NCI-H2107 treated with DMSO at 0.1 percent for 48 hours (cell line): Measurements from ENCODE around the gene SYTL4.
"Not testable (repeated sequence)": the region's sequence is repeated elsewhere in the genome, so short reads cannot be mapped to it uniquely, and the experiment has no call there.

Source experiments
- DNase-seq: peaks from one replicate; lab custom pipeline; 2025; ENCODE audit not compliant: unreplicated experiment; lab: John Stamatoyannopoulos, UW

The SYTL4 gene

DNA sequence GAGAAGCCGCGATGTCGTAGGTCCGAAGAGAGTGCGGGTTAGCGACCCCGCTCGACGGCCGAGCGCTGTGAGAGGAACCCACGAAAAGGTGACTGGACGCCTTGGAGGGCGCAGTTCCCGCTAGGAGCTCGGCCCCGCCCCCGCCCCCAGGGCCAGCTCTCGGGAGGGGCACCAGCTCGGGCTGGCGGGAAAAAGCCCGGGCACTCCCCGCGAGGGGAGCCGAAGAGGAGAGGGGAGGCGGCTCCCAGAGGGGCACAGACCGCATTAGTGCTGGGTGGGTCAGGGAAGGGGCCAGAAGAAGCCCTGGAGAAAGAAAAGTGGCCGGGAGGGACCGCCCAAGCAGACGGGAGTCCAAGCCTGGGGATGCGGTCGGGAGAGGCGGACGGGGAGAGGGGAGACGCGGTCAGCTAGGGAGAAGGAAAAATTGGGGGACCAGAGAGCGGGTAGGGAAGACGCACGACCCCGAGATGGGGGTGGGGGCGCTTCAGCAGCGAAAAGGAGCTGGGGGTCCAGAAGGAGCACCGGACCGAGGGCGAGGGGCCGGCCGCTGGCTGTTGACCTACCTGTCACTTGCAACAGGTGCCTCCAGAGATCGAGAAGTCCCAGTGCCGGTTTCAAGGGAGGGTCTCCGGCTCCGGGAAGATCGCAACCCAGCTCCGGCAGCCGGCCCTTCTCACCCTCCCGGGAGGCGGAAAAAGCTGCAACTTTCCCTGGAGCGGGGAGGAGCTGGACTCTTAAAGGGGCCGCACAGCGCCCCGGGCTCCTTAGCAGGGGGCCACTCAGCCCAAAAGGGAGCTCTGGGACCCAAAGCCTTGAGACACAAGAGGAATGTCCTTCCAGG lies at the start of gene SYTL4:
Gene SYTL4, minus strand, starts transcription at position 681 of the 841 bp plus-strand sequence. CDS start 30,084 bp downstream, outside the sequence.
- no peak for DNase-seq

GRCh38 chrX:100769439-100769838 lies 37.5 kb upstream of the SYTL4 start:
- not testable (repeated sequence) for DNase-seq

DNA sequence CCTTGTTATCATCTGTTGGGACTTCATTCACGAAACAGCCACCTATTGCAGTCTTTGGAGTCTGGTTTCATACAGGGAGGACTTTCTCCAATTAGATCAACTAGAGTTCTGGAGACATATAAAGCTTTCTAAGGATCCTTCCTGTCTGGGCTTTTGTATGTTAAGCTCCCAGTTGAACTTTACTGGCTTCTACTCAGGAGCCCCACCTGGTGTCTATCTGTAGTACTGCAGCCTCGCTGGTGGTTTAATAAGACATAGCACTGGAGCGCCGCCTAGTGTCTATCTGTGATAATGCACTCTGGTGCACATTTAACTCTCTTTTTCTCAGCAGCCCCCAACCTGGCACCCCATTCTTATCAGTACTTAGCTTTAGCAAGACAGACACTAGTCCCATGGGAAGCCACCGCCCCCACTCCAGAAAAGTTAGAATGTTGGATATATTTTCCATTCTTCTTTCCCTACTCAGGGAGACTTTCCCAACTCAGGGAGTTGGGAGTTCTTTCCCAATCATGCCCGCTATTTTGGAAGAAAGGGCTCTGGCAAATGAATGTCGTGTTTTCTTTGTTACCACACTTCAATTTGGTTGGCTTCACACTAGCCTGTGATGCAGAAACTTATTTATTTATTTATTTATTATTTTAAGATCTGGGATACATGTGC lies 36.9 kb upstream of the SYTL4 start:
- DNase-seq = peak; percentile 56

DNA sequence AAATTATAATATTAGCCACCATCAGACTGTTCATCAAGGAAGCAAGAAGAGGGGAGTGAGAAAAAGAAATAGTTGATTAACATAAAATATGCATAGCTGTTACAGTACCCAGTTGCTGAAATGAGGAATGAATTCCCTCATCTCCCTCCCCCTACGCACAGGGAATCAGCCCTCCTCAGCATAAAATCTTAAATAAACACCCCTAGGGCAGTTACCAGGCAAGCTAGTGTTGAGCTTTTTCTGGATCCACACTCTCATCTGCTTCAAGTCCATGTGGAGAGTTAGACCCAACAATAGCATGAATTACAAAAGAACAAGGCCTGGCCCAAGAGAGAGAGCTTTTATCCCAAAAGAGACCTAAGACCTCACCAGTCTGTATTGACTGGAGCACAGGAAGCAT lies 19.0 kb upstream of the SYTL4 start:
- no peak for DNase-seq

- no peak for DNase-seq
These were observed 16.2 kb upstream of the SYTL4 start for GRCh38 chrX:100748108-100748507.

- DNase-seq = no peak
These were observed 15.8 kb upstream of the SYTL4 start for GRCh38 chrX:100747703-100748102.

DNA sequence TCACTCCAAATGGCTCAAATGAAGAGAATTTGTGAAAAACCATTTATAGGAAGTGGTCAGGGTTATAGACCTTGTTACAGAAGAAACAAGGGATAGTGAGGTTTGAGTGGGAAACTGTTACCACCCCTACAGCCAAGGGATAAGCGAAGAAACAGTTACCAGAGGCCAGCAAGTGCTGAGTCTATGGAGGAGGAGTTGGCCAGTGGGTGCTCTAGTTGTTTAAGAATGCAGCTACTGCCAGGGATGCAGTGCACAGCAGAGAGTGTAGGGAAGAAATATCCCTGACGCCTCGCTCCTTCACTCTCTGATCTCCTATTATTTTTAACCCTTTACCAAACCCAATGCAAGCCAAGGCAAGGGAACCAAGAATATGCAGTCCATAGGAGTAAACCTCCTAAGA lies 15.2 kb upstream of the SYTL4 start:
- no peak for DNase-seq

GRCh38 chrX:100745806-100746537 lies 14.1 kb upstream of the SYTL4 start:
- no peak for DNase-seq

- no peak for DNase-seq
These were observed 13.3 kb upstream of the SYTL4 start for GRCh38 chrX:100745205-100745604.

DNA sequence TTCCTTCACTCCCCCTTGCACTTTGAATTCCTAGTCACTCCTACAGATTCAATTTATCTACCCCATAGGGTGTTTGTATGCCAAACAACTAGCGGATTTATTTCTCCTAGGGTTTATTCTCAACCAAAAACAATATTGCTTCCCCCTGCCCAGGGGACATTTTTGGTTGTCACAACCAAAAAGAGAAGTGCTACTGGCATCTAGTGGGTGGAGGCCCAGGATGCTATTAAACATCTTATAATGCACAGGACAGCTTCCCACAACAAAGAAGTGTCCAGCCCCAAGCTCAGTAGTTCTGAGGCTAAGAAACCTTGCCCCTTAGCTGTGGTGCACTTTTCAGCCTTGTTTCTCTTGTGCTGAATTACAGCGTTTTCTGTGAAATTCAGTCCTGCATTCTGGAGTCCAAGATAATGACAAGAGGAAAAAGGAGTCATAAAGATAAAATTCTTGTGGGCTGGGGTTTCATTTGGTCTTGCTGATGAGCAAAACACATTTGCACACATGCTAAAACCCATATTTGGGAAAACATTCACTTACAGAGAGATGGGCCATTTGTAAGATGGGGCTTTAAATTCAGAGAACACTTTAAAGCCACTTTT lies 11.2 kb upstream of the SYTL4 start:
- no peak for DNase-seq

GRCh38 chrX:100724006-100724405 lies 7.9 kb downstream of the SYTL4 start:
- not testable (repeated sequence) for DNase-seq

DNA sequence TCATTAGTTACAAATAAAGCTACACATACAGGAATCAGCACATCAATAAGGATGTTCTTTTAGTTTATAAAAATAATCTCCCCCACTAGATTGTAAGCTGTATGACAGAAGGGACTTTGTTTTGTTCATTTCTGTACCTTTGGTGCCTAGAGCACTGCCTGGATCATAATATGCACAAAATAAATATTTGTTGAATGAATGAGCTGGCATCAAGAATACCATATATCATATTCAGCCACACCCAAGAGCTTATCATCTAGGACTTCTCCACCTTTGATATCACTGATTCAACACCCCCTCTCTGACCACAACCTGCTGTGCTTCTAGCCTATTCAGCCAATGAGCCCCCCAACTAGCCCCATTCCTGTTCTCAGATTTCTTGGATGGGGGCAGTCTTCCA lies 10.6 kb downstream of the SYTL4 start:
- DNase-seq = no peak

DNA sequence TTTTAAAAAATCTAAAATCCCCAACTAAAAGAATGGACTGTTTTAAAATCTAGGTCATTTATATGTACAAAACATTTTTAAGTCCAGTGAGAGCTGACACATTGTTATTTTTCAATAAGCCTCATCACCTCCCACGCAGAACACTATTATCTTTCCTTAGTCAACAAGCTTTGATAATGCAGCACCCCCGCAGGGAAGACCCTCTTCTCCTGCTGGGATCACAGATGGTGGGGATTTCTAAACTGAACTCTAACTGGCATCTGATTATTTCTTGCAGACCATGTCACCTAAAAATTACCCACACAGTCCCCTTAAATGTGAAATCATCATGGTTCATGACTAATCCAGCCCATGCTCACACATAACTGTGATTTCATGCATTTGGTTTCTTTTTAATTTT lies 11.6 kb downstream of the SYTL4 start:
- no peak for DNase-seq

- no peak for DNase-seq
These were observed 12.8 kb downstream of the SYTL4 start for GRCh38 chrX:100719139-100719538.

DNA sequence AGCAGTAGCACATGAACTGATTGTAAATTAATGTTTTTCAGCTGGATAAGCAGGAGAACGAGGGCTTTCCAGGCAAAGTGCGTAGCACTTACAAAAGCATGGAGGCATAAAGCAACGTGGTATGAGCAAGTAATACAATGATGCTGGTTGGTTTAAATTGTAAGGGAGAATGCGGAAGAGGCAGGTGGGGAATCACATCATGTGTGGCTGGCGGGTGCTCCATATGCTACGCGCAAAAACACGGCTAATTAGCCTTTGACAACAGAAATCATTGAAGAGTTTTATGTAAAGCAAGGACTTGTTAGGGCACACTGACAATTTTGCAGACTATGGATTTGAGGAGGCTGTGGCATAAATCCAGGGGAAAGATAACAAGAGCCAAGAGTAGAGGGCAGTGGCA lies 14.6 kb downstream of the SYTL4 start:
- peak; percentile 17 for DNase-seq

DNA sequence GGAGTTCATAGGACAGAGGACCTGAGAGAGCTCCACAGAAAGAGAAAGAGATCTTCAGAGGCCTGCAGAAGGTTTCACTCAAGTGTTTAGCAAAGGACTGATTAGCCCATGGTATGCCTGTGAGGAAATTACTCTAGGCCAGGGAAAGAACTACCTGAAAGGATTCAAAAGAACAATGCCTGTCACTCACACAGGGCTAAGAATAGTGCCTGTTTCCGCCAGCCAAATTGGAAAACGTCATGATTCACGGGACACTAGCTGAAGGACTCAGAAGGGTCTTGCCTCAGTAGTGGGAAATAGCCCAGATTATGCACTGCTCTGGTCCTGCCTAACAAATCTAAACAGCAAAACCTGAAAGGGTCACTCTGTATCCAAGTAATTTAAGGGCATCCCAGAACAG lies 21.1 kb downstream of the SYTL4 start:
- no peak for DNase-seq

DNA sequence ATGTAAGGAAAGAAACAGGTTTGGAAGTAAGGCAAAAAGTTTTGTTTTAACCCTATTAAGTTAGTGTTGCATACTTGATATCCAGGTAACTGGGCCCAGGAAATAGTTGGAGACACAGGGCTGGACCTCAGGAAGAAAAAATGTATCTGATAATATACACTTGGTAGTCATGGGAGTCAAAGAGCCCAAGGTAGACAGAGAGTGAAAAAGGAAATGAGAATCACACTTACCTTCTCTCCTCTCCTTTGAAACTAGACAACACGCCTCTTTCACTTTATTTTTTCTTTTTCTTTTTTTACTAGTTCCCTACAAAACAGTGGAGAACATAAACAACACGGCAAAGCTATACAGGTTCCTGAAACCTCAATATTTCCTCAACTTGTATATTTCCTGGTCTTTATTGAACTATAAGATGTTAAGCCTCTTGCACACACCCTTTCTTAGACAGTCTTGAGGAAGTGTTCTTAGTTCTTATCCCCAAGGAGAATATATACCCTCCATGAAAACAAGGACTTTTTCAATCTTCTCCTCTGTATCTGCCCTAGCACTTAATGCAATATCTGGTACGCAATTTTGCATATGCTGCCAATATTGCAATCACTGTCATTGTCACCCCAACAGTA lies 27.2 kb downstream of the SYTL4 start:
- DNase-seq = no peak

- DNase-seq = no peak
These were observed 31.1 kb downstream of the SYTL4 start for GRCh38 chrX:100700809-100701208.

DNA sequence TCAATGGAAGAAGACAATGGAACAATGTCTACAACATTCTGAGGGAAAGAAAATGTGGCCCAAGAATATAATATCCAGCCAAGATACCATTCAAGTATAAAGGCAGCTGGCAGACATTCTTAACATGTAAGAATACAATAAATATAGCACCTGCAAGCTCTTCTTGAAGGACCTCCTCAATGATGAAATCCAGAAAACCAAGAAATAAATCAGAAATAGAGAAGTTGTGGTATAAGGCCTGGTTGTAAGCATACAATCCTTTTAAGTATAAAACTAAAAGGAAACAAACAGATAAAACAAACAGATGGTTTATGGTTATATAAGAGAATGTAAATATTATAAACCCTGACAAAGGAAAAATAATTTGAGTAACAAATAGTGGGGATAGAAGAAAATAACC lies 33.4 kb downstream of the SYTL4 start:
- DNase-seq = no peak

- DNase-seq = no peak
These were observed 35.1 kb downstream of the SYTL4 start for GRCh38 chrX:100696699-100697351.
